ENCODE measurements around the gene CYREN. TPM values are rescaled to one million over a fixed set of nuclear protein-coding genes. Genes with fewer than 3 reads are reported as not detected.

CYREN gene
- polyA plus RNA-seq (ENCODE audit: insufficient read length): 34.8 TPM

DNA sequence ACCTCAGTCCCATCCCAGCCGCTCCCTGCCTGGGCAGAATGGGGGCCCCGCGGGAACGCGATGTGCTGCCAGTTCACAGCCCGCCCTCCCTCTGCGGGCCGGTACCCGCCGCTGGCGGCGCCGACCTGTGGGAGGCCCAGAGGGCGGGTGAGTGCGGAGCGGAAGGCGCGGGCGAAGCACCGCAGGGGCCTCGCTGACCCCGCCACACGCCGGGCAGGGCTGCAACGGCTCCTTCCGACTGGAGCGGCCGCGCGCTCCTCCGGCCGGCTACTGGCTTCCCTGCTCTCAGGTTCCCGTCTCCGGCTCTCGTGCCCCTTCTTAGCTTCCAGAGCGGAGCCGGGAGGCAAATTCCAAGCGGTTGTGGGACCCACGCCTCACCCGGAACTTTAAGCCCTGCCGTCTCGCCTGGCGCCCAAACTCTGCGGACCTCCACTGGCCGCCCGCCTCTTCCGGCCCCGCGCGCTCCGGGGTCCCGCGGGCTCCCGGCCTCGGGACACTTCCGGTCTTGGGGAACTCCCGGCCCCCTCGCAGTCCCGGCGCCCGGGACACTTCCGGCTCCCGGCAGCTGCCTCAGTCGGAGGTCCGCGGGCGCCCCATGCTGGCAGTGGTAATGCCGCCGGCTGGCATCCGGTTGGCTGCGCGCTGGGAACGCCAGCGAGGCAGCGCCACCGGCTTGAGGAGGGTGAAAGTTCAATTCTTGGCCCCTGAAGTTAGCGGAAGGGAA lies at the start of gene CYREN:
Gene CYREN, minus strand, starts transcription at position 434 of the 724 bp plus-strand sequence. CDS start 1,785 bp downstream, outside the sequence.
- DNase-seq: peak; percentile 90

DNA sequence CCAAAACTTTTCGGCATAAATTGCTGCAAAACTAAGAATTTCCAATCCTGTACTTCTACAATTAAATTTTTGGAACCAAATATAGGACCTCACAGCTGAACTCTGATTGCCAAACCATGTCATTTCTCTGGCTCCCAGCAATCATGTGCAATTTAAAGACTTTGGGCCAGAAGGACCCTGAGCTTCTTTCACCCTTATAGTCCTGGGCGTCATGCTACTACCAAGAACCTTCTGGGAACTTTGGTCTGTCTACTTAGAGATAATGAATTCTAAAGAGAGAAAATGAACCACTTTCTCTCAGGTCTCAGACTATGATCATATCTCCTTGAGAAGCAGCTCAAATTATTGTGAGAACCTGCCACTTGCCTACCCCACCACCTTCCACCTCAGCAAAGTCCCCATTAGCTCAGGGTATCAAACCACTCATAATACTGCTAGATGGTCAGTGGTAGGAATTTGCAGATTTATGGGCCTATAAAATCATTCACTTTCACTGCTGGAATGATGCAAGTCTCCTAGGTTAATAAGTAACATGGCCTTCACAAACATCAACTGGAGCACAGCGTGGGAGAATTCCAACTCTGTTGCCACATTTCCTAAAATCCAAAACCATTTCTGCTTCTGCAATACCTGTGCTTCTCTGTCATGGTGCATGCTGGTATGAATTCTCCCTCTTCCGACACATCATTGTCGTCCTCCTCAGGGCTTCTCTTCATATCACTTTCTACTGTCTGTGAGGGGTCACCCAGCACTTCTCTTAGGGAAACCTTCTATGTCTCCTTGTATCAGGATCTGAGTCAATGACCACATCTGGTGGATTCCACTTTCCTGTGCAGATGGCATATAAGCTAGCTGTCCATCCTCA lies 47.4 kb upstream of the CYREN start:
- DNase-seq: no peak

DNA sequence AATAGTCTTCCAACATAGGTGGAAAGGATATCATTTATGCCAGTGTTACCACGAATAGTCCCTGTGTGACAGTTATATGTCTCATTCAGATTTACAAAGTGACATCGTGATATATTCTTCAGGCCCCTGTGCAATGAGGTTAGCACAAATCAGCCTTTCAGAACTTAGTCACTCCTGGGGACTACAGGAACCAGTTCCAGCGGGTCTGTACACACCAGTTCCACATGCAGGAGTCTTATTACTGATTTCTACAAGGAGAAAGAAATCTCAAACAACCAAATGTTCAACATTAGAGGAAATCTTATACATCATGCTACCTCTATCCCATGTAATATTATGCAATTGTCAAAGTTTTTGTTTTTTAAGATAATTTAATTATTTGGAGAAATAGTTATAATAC lies 45.2 kb upstream of the CYREN start:
- DNase-seq: no peak

GRCh38 chr7:135215180-135215579 lies 44.7 kb upstream of the CYREN start:
- DNase-seq: no peak

- no peak for DNase-seq
These were observed 43.3 kb upstream of the CYREN start for GRCh38 chr7:135213831-135214230.

DNA sequence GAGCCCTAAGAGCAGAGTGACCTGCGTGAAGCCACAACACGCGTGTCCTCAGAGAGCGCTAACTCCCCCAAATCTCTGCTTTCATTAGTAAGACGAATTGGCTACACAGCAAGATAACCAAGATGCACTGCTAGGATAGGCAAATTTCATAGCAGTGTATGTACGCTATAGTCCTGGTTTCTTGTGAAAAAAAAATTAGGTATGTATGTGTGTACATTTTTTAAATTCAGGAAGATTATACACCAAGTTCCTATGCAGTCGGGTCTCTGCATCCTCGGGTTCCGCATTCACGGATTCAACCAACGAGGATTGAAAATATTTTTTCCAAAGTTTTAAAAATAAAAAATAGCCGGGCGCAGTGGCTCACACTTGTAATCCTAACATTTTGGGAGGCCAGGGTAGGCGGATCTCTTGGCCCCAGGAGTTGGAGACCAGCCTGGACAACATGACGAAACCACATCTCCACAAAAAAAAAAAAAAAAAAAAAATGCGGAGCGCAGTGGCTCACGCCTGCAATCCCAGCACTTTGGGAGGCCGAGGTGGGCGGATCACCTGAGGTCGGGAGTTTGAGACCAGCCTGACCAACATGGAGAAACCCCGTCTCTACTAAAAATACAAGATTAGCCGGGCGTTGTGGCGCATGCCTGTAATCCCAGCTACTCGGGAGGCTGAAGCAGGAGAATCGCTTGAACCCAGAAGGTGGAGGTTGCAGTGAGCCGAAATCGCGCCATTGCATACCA lies 41.6 kb upstream of the CYREN start:
- DNase-seq: peak; percentile 83

DNA sequence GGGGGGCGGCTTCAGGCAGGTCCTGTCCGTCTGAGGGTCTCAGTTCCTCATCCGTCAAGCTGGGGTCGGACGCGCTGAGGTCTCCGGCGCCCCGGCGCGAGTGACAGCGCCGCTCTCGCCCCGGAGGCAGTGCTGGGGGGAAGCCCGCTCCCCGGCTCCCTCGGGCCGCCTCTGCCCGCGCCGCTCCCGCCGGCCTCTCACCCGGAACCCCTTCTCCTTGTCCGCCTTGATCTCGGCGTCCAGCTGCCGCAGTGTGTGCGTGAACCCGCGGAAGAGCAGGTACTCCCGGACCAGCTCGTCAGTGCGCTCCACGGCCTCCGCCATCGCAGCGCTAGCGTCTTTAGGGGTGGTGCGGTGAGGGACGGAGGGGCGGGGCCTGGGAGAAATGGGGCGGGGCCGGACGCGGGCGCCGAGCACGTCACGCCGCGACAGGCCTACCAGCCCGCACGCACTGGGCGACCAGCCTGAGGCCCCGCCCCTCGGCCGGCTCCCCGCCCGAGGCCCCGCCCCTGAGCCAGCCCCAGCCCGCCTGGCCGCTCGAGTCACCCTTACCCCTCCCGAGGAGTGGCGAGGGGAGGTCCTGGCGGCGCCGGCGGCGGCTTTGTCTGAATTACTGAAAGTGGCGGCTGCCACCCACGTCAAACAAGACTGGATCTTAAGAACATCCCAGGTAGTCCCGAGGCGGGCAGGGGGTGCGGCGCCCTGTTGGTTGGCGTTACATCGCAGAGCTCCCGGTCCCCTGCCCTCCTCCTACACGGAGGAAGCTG lies 40.9 kb upstream of the CYREN start, which contains the start of gene WDR91:
Gene WDR91, minus strand, starts transcription at position 348 of the 767 bp plus-strand sequence. Its CDS starts 24 bp downstream, at position 324.
- DNase-seq: peak; percentile 95

DNA sequence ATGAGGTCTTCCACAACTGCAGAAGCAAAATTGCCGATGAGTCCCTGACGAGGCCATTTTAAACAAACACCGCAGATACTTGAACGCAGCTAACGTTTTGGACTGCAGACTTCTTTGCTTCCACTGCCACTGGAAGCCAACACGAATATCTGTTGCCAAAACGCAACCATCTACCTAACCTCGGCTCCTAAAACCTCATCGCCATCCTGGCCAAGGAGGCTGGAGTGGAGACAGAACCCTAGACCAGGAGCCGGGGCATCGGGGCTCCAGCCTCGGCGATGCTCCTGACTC lies 40.3 kb upstream of the CYREN start:
- DNase-seq: peak; percentile 31

GRCh38 chr7:135209225-135209834 lies 38.8 kb upstream of the CYREN start:
- DNase-seq: no peak

- no peak for DNase-seq
These were observed 37.7 kb upstream of the CYREN start for GRCh38 chr7:135208102-135208793.

GRCh38 chr7:135207406-135208101 lies 37.0 kb upstream of the CYREN start:
- DNase-seq: no peak

- DNase-seq: no peak
These were observed 36.5 kb upstream of the CYREN start for GRCh38 chr7:135206941-135207391.

DNA sequence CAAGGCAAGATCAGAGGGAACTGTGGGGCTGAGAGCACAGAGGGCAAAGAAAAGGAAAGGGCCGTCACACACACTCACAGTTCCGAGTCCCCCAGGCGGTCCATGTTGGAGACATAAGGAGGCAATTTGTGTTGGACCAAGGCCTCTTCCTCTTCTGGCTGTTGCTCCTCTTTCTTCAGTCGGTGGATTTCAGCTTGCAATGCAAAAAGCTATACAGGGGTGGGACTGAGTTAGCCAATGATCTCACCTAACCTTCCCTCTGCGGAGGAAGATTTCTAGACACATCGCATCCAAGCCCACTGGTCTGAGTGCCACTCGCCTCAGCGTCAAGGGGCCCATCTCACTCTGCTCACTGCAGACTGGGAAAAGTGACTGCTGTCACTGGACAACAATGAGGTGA lies 35.3 kb upstream of the CYREN start:
- no peak for DNase-seq

- no peak for DNase-seq
These were observed 34.4 kb upstream of the CYREN start for GRCh38 chr7:135204876-135205275.

GRCh38 chr7:135204341-135204749 lies 33.8 kb upstream of the CYREN start:
- no peak for DNase-seq

- no peak for DNase-seq
These were observed 30.8 kb upstream of the CYREN start for GRCh38 chr7:135201350-135201749.

GRCh38 chr7:135200821-135201331 lies 30.4 kb upstream of the CYREN start:
- no peak for DNase-seq

GRCh38 chr7:135199439-135199838 lies 28.9 kb upstream of the CYREN start:
- no peak for DNase-seq

GRCh38 chr7:135197906-135198655 lies 27.6 kb upstream of the CYREN start:
- no peak for DNase-seq

Data from hindlimb muscle (tissue), 1 donor.